OCI-LY7 (cell line): ENCODE measurements around the gene CAV1. TPM values are rescaled to one million over a fixed set of nuclear protein-coding genes. Genes with fewer than 3 reads are reported as not detected.

Source experiments
- BruUV-seq: library from RNA; stranded (reverse); fragments of 400-500 nt; replicated peaks from 2 replicates; lab custom pipeline; 2021; lab: Mats Ljungman, UMichigan
- CTCF ChIA-PET: fragments of 300-600 bp; sonication (Branson Sonifier 250); formaldehyde crosslinking; loops from one replicate; lab custom pipeline; 2022; ENCODE audit warnings: antibody characterized with exemption; ENCODE audit not compliant: unreplicated experiment; lab: Charles Lee
- POLR2A ChIA-PET: fragments of 300-600 bp; sonication (Branson Sonifier 250); formaldehyde crosslinking; loops from one replicate; lab custom pipeline; 2022; ENCODE audit warnings: antibody characterized with exemption; lab: Charles Lee
- DNase-seq: peaks from one replicate; pipeline ENCODE4 v3.0.0-alpha.2; 2015; ENCODE audit warnings: low spot score
- H2AFZ ChIP-seq: fragments of 200-600 bp; sonication (generic), shearing (Covaris generic); 2 replicates; pipeline ENCODE4 v1.6.1; 2014; ENCODE audit warnings: mild to moderate bottlenecking, antibody characterized with exemption, low read length, moderate library complexity
- H3K27ac ChIP-seq: fragments of 200-600 bp; sonication (generic); 2 replicates; pipeline ENCODE4 v1.5.1; 2014; ENCODE audit warnings: mixed run types, low read depth, mild to moderate bottlenecking, moderate library complexity, low read length, inconsistent platforms; ENCODE audit not compliant: poor library complexity, severe bottlenecking
- H3K36me3 ChIP-seq: fragments of 200-600 bp; sonication (generic); 2 replicates; pipeline ENCODE4 v1.6.1; 2014; ENCODE audit warnings: mild to moderate bottlenecking, antibody characterized with exemption, low read length, moderate library complexity, mixed read lengths; ENCODE audit not compliant: insufficient read depth
- H3K4me1 ChIP-seq: fragments of 200-600 bp; sonication (generic); 2 replicates; pipeline ENCODE4 v1.5.1; 2014; ENCODE audit warnings: mild to moderate bottlenecking, low read length; ENCODE audit not compliant: insufficient read depth, poor library complexity, severe bottlenecking
- H3K4me2 ChIP-seq: fragments of 200-600 bp; sonication (generic); 2 replicates; pipeline ENCODE4 v1.6.1; 2014; ENCODE audit warnings: mild to moderate bottlenecking, low read length
- H3K4me3 ChIP-seq: fragments of 200-600 bp; sonication (generic); 2 replicates; pipeline ENCODE4 v1.5.1; 2014; ENCODE audit warnings: mild to moderate bottlenecking, low read depth, low read length; ENCODE audit not compliant: poor library complexity, severe bottlenecking
- H3K79me2 ChIP-seq: fragments of 200-600 bp; sonication (generic); 2 replicates; pipeline ENCODE4 v1.6.1; 2016; ENCODE audit warnings: low read depth, mild to moderate bottlenecking, low read length, moderate library complexity, mixed read lengths; ENCODE audit not compliant: insufficient read depth
- H3K9me2 ChIP-seq: fragments of 200-600 bp; sonication (generic); 2 replicates; pipeline ENCODE4 v1.6.1; 2016; ENCODE audit warnings: mild to moderate bottlenecking, low read length, mixed read lengths; ENCODE audit not compliant: insufficient read depth
- H3K9me3 ChIP-seq: fragments of 200-600 bp; sonication (generic); 2 replicates; pipeline ENCODE4 v1.6.1; 2014; ENCODE audit warnings: mild to moderate bottlenecking, mixed run types, low read length, mixed read lengths
- H4K20me1 ChIP-seq: fragments of 200-600 bp; sonication (generic); 2 replicates; pipeline ENCODE4 v1.6.1; 2014; ENCODE audit warnings: mild to moderate bottlenecking, antibody characterized with exemption, low read length, moderate library complexity, mixed read lengths; ENCODE audit not compliant: insufficient read depth
- CTCF ChIP-seq: fragments of 200-600 bp; sonication (generic); conservative IDR thresholded peaks from 2 replicates; pipeline ENCODE4 v1.5.1; 2014; ENCODE audit warnings: mild to moderate bottlenecking, antibody characterized with exemption, low read length, moderate library complexity, mixed read lengths
- EZH2phosphoT487 ChIP-seq: fragments of 200-600 bp; sonication (generic); IDR thresholded peaks from 2 replicates; pipeline ENCODE4 v1.6.1; 2018; ENCODE audit warnings: low read depth, borderline replicate concordance, mild to moderate bottlenecking, mixed run types, antibody characterized with exemption, low read length, moderate library complexity, mixed read lengths
- intact Hi-C: fragments of 100-400 bp; cut with micrococcal nuclease; formaldehyde crosslinking; loops from one replicate; pipeline ENCODE4 v1.10.0; 2022; ENCODE audit not compliant: unreplicated experiment
- total RNA-seq, 2 experiments: library from RNA; depleted of rRNA in 1 of 2; stranded (reverse); fragments of >200 nt in 1 of 2; shearing (Covaris generic) in 1 of 2; gene quantifications; 2 replicates each; pipeline ENCODE4 v1.2.3, GENCODE V29; 2014 to 2022

CAV1 gene
- total RNA-seq, 2 experiments from 2014 or later: not detected

DNA sequence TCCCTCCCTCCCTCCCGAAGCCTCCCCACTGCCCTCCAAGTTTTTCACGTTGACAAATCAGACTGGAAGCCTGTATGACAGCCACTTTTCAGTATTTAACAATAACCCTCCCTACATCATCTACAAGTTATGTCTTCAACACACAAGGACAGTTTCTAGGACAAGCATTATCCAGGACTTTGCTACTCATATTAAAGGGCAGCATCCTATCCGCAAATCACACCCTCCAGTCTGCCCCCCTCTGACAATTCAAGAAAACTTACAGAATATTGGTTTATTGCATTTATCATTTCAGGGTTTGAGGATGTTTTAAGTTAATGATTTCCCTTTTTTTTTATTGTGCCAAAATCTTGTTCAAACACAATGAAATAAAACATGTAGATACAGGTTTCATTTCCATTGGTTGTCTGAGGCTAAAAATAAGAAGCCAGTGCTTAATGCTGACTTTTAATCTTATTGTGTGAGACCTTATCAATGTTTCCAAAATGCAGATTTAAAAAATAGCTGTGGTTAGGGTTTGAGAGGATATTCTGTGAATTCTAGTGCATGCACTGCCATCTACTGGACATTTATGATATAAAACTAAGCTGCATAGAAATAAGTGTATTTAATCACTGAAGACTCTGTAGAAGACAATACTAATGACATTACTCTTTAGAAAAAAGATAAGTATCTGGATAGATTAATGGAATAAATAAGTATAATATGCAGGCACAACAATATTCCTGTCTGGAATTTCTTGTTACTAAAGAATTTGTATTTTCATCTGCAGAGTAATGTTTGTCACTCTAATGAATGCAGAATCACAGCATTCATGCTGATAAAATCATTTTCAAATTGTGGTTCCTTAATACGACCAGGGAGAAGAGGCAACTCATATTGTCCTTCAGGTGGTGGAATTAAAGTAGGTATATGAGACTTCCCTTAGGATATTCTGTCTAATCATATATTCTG lies 64.1 kb downstream of the CAV1 start:
- POLR2A ChIA-PET: no interaction called here
- Histone ChIP-seq H2AFZ (no peak overlapping the region), H3K9me3 (no peaks in the 10 kb centered on the region), H3K4me2 (no peak overlapping the region), H3K4me3 (no peak overlapping the region), H3K79me2 (no peaks in the 10 kb centered on the region), H3K36me3 (no peaks in the 10 kb centered on the region), H3K9me2 (no peaks in the 10 kb centered on the region), H3K4me1 (peaks cover under 1% of the 10 kb centered on the region), H3K27ac (no peak overlapping the region), H4K20me1 (no peaks in the 10 kb centered on the region)
- TF ChIP-seq EZH2phosphoT487: no peak
- peak; percentile 92 for TF ChIP-seq CTCF
- BruUV-seq: no TSS peak
- intact Hi-C loops: loop anchor here (1.0 to 5.0 kb wide), 2 partner anchors 331 to 417 kb away; no protein-coding TSS in a partner anchor
- peak; percentile 57 for DNase-seq
- CTCF ChIA-PET: no interaction called here

DNA sequence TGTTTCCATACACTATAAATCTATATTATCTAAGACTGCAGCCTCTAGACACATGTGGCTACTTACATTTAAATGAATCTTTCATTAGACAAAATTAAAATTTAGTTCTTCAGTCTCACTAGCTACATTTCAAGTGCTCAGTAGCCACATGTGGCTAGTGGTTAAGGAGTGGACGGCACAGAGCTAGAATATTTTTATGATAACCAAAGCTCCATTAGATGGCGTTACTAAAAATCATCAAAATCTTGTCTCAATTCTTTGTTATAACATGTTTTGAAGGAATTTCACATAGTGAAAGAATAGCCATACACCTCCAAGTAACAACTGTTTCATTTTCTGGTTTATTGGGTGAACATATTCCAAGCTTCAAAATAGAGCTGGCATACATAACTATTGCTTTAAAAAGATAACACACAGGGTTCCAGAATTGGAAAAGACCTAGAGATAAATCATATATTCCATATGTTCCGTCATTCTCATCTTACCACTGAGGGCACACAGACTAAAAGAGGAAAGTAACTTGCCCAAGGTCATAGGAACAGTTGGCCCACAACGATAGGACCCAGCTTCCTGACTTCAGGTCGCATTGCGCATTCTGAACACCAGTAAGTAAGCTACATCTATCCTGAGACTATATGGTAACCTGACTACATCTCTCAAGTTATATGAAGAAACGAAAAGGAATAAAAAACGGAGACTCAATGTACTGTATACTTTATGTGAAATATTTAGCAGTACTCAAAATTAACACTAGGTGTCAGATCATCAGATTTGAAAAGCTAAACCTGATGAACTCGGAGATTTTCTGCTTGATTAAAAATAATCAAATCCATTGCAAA lies 66.6 kb downstream of the CAV1 start:
- Histone ChIP-seq H2AFZ (peak overlapping the region; percentile 26; the same call in 1 of the 2 replicates), H3K4me1 (no peaks in the 10 kb centered on the region)
- intact Hi-C loops: loop anchor here (1.0 kb wide), 1 partner anchor 218 kb away; no protein-coding TSS in a partner anchor

More for the DNA sequence above, 66.6 kb downstream of the CAV1 start:
- CTCF ChIA-PET: interaction anchor here (0.5 to 1.3 kb wide), 3 partner anchors 14 to 417 kb away, joined by 3 read pairs; no protein-coding TSS in a partner anchor
- no TSS peak for BruUV-seq
- no peaks in the 10 kb centered on the region for H4K20me1 ChIP-seq
- H3K9me3 ChIP-seq: no peaks in the 10 kb centered on the region
- no peaks in the 10 kb centered on the region for H3K79me2 ChIP-seq
- no peak overlapping the region for H3K4me2 ChIP-seq
- no peak overlapping the region for H3K27ac ChIP-seq
- H3K4me3 ChIP-seq: no peak overlapping the region
- POLR2A ChIA-PET: interaction anchor here (1.2 to 2.0 kb wide), 2 partner anchors 11 to 24 kb away, joined by 3 to 8 read pairs; no protein-coding TSS in a partner anchor
- H3K36me3 ChIP-seq: no peaks in the 10 kb centered on the region
- TF ChIP-seq CTCF (peak; percentile 81), EZH2phosphoT487 (no peak)
- DNase-seq: peak; percentile 16
- H3K9me2 ChIP-seq: no peaks in the 10 kb centered on the region
